HUDEP-2 (cell line): Measurements from ENCODE around the gene LCA5L.
A peak's percentile ranks its signal among the peaks of the same experiment; 100 is the strongest.

ENCODE experiments used
- DNase-seq, 76 experiments: peaks; one replicate each; lab custom pipeline; 2025; ENCODE audit not compliant: unreplicated experiment in 76 of 76; lab: John Stamatoyannopoulos, UW

LCA5L gene

DNA sequence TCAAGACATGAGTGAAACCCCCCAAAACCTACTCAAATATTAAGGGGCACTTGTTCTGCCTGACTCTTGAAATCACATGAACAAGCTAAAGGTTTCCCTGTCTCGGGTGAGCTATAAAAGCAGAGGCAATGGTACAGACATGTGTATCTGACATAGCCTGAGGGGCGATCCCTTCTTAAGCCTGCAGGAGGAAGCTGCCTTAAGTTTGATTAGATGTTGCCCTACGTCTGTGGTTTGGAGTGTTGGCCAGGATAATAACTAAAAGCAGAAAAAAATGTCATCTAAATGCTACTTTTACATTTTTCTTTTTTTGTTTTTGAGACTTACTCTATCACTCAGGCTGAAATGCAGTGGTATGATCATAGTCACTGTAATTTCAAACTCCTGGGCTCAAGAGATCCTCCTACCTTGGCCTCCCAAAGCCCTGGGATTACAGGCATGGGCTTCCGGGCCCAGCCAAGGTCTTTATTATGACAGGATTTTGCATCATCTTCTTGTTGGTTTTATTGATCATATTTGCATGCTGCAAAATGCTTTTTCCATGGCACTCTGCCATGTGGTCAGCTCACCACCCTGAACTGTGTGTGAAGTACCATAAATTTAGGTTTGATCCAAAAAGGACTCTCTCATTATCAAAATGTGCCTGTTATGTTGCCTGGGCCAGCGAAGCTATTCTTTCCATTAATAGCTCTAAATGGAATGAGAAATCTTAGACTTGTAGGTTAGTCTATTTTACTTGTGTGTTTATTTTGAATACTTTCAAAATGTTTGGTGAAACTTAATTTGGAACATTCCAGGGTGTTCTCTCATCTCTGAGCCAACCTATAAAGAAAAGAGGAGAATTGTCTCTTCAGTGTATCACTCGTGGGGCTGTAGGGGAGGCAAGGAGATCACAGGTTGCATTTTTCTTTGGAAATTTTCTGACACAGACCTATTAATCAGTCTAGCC is 81.7 kb downstream of the LCA5L start:
- peak in 5 of 76 experiments; percentile 9 to 41 (median 21) for DNase-seq

DNA sequence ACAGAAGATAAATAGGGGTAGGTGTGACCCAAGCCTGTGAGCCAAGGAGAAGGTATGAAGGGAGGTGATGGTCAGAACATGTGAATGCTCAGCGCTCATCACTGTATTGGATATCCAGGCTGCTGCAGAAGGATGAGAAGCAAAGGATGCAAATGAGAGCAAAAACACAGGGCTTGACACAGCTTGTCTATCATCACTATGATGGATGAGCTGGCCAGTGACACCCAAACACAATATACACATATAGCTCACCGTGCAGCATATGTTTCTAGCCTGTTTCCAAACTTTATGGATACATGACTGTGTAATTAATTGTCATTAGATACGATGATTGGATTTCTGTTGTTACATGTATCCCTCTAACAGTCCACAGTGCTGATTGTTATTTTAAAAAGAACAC is 82.8 kb downstream of the LCA5L start:
- no peak for DNase-seq

DNA sequence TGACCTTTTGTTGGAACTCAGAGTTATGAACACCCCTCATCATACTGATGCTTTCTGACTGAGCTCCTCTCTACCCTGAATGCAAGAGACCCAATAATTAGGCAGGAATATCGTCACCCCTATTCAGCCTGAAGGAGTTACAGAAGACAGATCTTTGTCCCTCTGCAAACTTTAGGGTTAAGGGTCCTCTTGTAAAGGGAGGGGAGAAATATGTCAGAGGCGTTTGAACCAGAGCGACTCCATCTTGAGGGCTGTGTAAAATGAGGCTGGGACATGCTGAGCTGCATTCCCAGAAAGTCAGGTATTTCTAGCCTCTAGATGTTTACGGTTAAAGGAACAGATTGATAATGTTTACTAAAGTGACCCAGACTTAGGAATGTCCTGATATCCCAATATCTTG is 86.2 kb downstream of the LCA5L start:
- no peak for DNase-seq
